PC-3 (cell line): ENCODE measurements around the gene TMPRSS11E.

Experiments used
- EZH2 ChIP-seq: fragments of 300-600 bp; sonication (generic); IDR thresholded peaks from one replicate; pipeline ENCODE4 v1.6.1; 2017; ENCODE audit warnings: antibody characterized with exemption, mild to moderate bottlenecking, low read length; ENCODE audit not compliant: unreplicated experiment
- EZH2phosphoT487 ChIP-seq: fragments of 300-600 bp; sonication (generic); IDR thresholded peaks from 2 replicates; pipeline ENCODE4 v1.6.1; 2018; ENCODE audit warnings: mild to moderate bottlenecking, antibody characterized with exemption, low read length, borderline replicate concordance
- TF ChIP-seq, protein P1 (sequence below): fragments of 300-600 bp; sonication (generic); conservative IDR thresholded peaks from 2 replicates; pipeline ENCODE4 v1.5.1; 2017; ENCODE audit warnings: antibody characterized with exemption, low read depth, mild to moderate bottlenecking, low read length

DNA sequence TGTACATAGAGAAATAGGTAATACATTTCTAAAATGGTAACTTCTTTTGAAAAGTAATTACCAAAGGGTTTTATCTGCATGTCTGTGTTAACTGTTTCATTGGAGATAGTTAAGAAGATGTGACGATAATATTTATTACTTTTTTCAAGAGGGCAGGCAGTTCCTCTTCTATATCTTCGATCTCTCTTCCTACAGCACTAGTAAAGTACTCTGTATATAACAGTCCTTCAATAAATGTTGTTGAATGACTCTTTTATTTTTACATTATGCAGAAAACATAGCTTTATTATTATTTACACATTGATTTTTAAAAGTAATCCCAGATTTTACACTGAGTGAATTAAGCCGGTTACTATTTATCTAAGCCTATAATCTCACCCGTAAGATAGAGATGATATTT lies 51.8 kb downstream of the TMPRSS11E start:
- TF ChIP-seq, protein P1, sequence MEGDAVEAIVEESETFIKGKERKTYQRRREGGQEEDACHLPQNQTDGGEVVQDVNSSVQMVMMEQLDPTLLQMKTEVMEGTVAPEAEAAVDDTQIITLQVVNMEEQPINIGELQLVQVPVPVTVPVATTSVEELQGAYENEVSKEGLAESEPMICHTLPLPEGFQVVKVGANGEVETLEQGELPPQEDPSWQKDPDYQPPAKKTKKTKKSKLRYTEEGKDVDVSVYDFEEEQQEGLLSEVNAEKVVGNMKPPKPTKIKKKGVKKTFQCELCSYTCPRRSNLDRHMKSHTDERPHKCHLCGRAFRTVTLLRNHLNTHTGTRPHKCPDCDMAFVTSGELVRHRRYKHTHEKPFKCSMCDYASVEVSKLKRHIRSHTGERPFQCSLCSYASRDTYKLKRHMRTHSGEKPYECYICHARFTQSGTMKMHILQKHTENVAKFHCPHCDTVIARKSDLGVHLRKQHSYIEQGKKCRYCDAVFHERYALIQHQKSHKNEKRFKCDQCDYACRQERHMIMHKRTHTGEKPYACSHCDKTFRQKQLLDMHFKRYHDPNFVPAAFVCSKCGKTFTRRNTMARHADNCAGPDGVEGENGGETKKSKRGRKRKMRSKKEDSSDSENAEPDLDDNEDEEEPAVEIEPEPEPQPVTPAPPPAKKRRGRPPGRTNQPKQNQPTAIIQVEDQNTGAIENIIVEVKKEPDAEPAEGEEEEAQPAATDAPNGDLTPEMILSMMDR = no peak
- TF ChIP-seq EZH2 (no peak), EZH2phosphoT487 (no peak)
